K562 (cell line): Measurements from ENCODE around the gene MRGPRF.

ENCODE experiments used
- ETV6 ChIP-seq, 3 experiments: fragments of 150-350 bp in 1 of 3; sonication (generic) in 1 of 3; formaldehyde crosslinking in 1 of 3; IDR thresholded peaks; 2 replicates each; pipeline versions ENCODE4 v1.6.1 to v1.8.0; 2014 to 2022; ENCODE audit warnings: borderline replicate concordance in 2 of 3, low read depth in 2 of 3, antibody characterized with exemption in 1 of 3, low read length in 1 of 3, mild to moderate bottlenecking in 1 of 3, missing genetic modification reagents in 1 of 3
- KLF16 ChIP-seq: IDR thresholded peaks from 2 replicates; pipeline ENCODE4 v1.6.1; 2016; ENCODE audit warnings: antibody characterized with exemption
- MXI1 ChIP-seq: IDR thresholded peaks from 2 replicates; pipeline ENCODE4 v1.6.1; 2011; ENCODE audit warnings: low read depth, mild to moderate bottlenecking, improper control_type of control experiment, low read length
- PCBP2 ChIP-seq: fragments of 200-400 bp; formaldehyde crosslinking; IDR thresholded peaks from 2 replicates; pipeline ENCODE4 v1.6.1; 2018; ENCODE audit warnings: low read length, low read depth, mild to moderate bottlenecking, moderate library complexity; ENCODE audit not compliant: poor library complexity, severe bottlenecking
- POLR2A ChIP-seq: fragments of 450-650 bp; conservative IDR thresholded peaks from 2 replicates; pipeline ENCODE4 v1.6.1; 2016
- PTBP1 ChIP-seq: fragments of 200-400 bp; formaldehyde crosslinking; IDR thresholded peaks from 2 replicates; pipeline ENCODE4 v1.6.1; 2017; ENCODE audit warnings: low read depth, low read length
- SMAD2 ChIP-seq: fragments of 150-350 bp; IDR thresholded peaks from 2 replicates; pipeline ENCODE4 v1.6.1; 2014; ENCODE audit warnings: low read depth, mild to moderate bottlenecking, low read length
- TCF7 ChIP-seq: sonication (generic); IDR thresholded peaks from 2 replicates; pipeline ENCODE4 v1.6.1; 2016; ENCODE audit warnings: antibody characterized with exemption, borderline replicate concordance
- TRIM28 ChIP-seq: fragments of 450-650 bp; IDR thresholded peaks from 2 replicates; pipeline ENCODE4 v1.6.1; 2017
- TF ChIP-seq, protein P1 (sequence below), 3 experiments: IDR thresholded peaks in 2 of 3; conservative IDR thresholded peaks in 1 of 3; 2 replicates each; pipeline ENCODE4 v1.5.1; 2011 to 2012; ENCODE audit warnings: low read length in 3 of 3, mild to moderate bottlenecking in 3 of 3, control low read depth in 2 of 3, improper control_type of control experiment in 1 of 3, inconsistent platforms in 1 of 3, low read depth in 1 of 3, mixed read lengths in 1 of 3, moderate library complexity in 1 of 3; ENCODE audit not compliant: insufficient read depth in 2 of 3
- TF ChIP-seq, protein P2 (sequence below): sonication (generic); formaldehyde crosslinking; IDR thresholded peaks from 2 replicates; pipeline ENCODE4 v1.8.1; 2022; ENCODE audit warnings: missing genetic modification reagents
- TF ChIP-seq, protein P3 (sequence below): fragments of 450-650 bp; formaldehyde crosslinking; IDR thresholded peaks from 2 replicates; pipeline ENCODE4 v1.4.0; 2022; ENCODE audit warnings: missing genetic modification characterization
- TF ChIP-seq, protein P4 (sequence below): fragments of 250-450 bp; sonication (Bioruptor Pico); IDR thresholded peaks from 2 replicates; pipeline ENCODE4 v1.5.0; 2020; ENCODE audit warnings: mild to moderate bottlenecking

DNA sequence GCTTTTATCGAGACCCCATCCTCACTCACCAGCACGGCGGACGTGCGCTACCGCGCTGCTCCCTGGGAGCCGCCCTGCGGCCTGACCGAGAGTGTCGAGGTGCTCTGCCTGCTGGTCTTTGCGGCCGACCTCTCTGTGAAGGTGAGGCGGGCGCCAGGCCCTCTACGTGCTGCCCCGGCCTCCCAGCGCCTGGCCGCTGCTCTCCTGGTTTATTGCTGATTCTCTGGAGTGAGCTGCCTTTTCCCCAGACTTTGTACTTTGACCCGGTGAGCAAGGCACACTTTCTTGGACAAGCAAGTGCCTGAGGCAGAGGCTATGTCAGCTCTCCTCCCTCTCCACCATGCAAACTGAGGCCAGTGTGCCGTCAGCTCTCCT is 42.2 kb upstream of the MRGPRF start:
- TF ChIP-seq, protein P1, sequence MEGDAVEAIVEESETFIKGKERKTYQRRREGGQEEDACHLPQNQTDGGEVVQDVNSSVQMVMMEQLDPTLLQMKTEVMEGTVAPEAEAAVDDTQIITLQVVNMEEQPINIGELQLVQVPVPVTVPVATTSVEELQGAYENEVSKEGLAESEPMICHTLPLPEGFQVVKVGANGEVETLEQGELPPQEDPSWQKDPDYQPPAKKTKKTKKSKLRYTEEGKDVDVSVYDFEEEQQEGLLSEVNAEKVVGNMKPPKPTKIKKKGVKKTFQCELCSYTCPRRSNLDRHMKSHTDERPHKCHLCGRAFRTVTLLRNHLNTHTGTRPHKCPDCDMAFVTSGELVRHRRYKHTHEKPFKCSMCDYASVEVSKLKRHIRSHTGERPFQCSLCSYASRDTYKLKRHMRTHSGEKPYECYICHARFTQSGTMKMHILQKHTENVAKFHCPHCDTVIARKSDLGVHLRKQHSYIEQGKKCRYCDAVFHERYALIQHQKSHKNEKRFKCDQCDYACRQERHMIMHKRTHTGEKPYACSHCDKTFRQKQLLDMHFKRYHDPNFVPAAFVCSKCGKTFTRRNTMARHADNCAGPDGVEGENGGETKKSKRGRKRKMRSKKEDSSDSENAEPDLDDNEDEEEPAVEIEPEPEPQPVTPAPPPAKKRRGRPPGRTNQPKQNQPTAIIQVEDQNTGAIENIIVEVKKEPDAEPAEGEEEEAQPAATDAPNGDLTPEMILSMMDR (IDR thresholded peaks at IDR 0.05 in 2 of 3, conservative IDR thresholded peaks at IDR 0.05 in 1 of 3; ENCODE audit: insufficient read depth in 2 of 3, low read depth in 1 of 3, low read length in 3 of 3): no peak
- TF ChIP-seq KLF16: no peak
- TF ChIP-seq TRIM28: no peak
- TF ChIP-seq PCBP2: no peak
- TF ChIP-seq PTBP1: no peak
- TF ChIP-seq, protein P2, sequence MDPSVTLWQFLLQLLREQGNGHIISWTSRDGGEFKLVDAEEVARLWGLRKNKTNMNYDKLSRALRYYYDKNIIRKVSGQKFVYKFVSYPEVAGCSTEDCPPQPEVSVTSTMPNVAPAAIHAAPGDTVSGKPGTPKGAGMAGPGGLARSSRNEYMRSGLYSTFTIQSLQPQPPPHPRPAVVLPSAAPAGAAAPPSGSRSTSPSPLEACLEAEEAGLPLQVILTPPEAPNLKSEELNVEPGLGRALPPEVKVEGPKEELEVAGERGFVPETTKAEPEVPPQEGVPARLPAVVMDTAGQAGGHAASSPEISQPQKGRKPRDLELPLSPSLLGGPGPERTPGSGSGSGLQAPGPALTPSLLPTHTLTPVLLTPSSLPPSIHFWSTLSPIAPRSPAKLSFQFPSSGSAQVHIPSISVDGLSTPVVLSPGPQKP: no peak
- TF ChIP-seq, protein P3, sequence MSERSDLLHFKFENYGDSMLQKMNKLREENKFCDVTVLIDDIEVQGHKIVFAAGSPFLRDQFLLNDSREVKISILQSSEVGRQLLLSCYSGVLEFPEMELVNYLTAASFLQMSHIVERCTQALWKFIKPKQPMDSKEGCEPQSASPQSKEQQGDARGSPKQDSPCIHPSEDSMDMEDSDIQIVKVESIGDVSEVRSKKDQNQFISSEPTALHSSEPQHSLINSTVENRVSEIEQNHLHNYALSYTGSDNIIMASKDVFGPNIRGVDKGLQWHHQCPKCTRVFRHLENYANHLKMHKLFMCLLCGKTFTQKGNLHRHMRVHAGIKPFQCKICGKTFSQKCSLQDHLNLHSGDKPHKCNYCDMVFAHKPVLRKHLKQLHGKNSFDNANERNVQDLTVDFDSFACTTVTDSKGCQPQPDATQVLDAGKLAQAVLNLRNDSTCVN (CRISPR knock-in tag): no peak
- TF ChIP-seq POLR2A: no peak
- TF ChIP-seq, protein P4, sequence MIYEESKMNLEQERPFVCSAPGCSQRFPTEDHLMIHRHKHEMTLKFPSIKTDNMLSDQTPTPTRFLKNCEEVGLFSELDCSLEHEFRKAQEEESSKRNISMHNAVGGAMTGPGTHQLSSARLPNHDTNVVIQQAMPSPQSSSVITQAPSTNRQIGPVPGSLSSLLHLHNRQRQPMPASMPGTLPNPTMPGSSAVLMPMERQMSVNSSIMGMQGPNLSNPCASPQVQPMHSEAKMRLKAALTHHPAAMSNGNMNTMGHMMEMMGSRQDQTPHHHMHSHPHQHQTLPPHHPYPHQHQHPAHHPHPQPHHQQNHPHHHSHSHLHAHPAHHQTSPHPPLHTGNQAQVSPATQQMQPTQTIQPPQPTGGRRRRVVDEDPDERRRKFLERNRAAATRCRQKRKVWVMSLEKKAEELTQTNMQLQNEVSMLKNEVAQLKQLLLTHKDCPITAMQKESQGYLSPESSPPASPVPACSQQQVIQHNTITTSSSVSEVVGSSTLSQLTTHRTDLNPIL (CRISPR knock-in tag): no peak
- no peak for TF ChIP-seq ETV6 (IDR thresholded peaks at IDR 0.05; ENCODE audit: borderline replicate concordance in 1 of 2, low read depth in 2 of 2, low read length in 1 of 2)
- no peak for TF ChIP-seq ETV6 (CRISPR knock-in tag; IDR thresholded peaks at IDR 0.05; ENCODE audit: borderline replicate concordance)
- TF ChIP-seq SMAD2: no peak
- TF ChIP-seq TCF7: no peak
- no peak for TF ChIP-seq MXI1
